ENCODE results near the gene CTAGE4.
"Not testable (repeated sequence)": the region's sequence is repeated elsewhere in the genome, so short reads cannot be mapped to it uniquely, and the experiment has no call there.

Gene CTAGE4

GRCh38 chr7:144183166-144183565, at the start of gene CTAGE4:
Gene CTAGE4, plus strand, starts transcription at chr7:144183466. Its CDS starts 38 bp downstream, at chr7:144183504.
- not testable (repeated sequence) for DNase-seq (ENCODE audit: low spot score)

GRCh38 chr7:144134116-144134515, 49.1 kb upstream of the CTAGE4 start:
- DNase-seq (ENCODE audit: low spot score) = no peak

- DNase-seq (ENCODE audit: low spot score) = no peak
Observed at GRCh38 chr7:144137501-144137900, 45.8 kb upstream of the CTAGE4 start.

- DNase-seq (ENCODE audit: low spot score) = no peak
Observed at GRCh38 chr7:144142187-144142586, 41.1 kb upstream of the CTAGE4 start.

GRCh38 chr7:144144426-144144825, 38.8 kb upstream of the CTAGE4 start:
- DNase-seq (ENCODE audit: low spot score) = no peak

GRCh38 chr7:144148224-144148827, 34.9 kb upstream of the CTAGE4 start:
- no peak for DNase-seq (ENCODE audit: low spot score)

- DNase-seq (ENCODE audit: low spot score) = no peak
Observed at GRCh38 chr7:144158861-144159260, 24.4 kb upstream of the CTAGE4 start.

- DNase-seq (ENCODE audit: low spot score) = no peak
Observed at GRCh38 chr7:144164784-144165183, 18.5 kb upstream of the CTAGE4 start.

GRCh38 chr7:144171594-144172350, 11.5 kb upstream of the CTAGE4 start:
- DNase-seq (ENCODE audit: low spot score) = not testable (repeated sequence)

- no peak for DNase-seq (ENCODE audit: low spot score)
Observed at GRCh38 chr7:144174613-144175012, 8.7 kb upstream of the CTAGE4 start.

- not testable (repeated sequence) for DNase-seq (ENCODE audit: low spot score)
Observed at GRCh38 chr7:144178380-144179164, 4.7 kb upstream of the CTAGE4 start.

- DNase-seq (ENCODE audit: low spot score) = not testable (repeated sequence)
Observed at GRCh38 chr7:144179165-144179479, 4.1 kb upstream of the CTAGE4 start.

- not testable (repeated sequence) for DNase-seq (ENCODE audit: low spot score)
Observed at GRCh38 chr7:144187848-144188247, 4.6 kb downstream of the CTAGE4 start.

- DNase-seq (ENCODE audit: low spot score) = not testable (repeated sequence)
Observed at GRCh38 chr7:144188578-144189171, 5.4 kb downstream of the CTAGE4 start.

- not testable (repeated sequence) for DNase-seq (ENCODE audit: low spot score)
Observed at GRCh38 chr7:144193782-144194181, 10.5 kb downstream of the CTAGE4 start.

- DNase-seq (ENCODE audit: low spot score) = not testable (repeated sequence)
Observed at GRCh38 chr7:144194453-144194852, 11.2 kb downstream of the CTAGE4 start.

GRCh38 chr7:144195212-144195872, 12.1 kb downstream of the CTAGE4 start, which contains the start of gene ARHGEF35:
Gene ARHGEF35, minus strand, starts transcription at chr7:144195833. Its CDS starts 7,450 bp downstream, at chr7:144188383.
- DNase-seq (ENCODE audit: low spot score) = not testable (repeated sequence)

- not testable (repeated sequence) for DNase-seq (ENCODE audit: low spot score)
Observed at GRCh38 chr7:144198934-144199333, 15.7 kb downstream of the CTAGE4 start.

GRCh38 chr7:144201978-144202377, 18.7 kb downstream of the CTAGE4 start:
- DNase-seq (ENCODE audit: low spot score) = not testable (repeated sequence)

GRCh38 chr7:144203086-144203485, 19.8 kb downstream of the CTAGE4 start:
- DNase-seq (ENCODE audit: low spot score) = not testable (repeated sequence)

- not testable (repeated sequence) for DNase-seq (ENCODE audit: low spot score)
Observed at GRCh38 chr7:144205306-144205705, 22.0 kb downstream of the CTAGE4 start.

- DNase-seq (ENCODE audit: low spot score) = not testable (repeated sequence)
Observed at GRCh38 chr7:144217200-144217599, 33.9 kb downstream of the CTAGE4 start.

Data from COLO829 (cell line).